ENCODE results near the gene C10orf90. TPM values are rescaled to one million over a fixed set of nuclear protein-coding genes. Genes with fewer than 3 reads are reported as not detected.

The C10orf90 gene
- total RNA-seq, 1 experiment from 2014 or later, result 0.59 TPM

GRCh38 chr10:126458466-126458865 lies 212.0 kb downstream of the C10orf90 start:
- Histone ChIP-seq H4K20me1 (ENCODE audit: insufficient read depth) (no peaks in the 10 kb centered on the region), H3K36me3 (ENCODE audit: low read depth) (no peaks in the 10 kb centered on the region), H3F3A (ENCODE audit: insufficient read depth, low read depth) (peaks cover 21% of the 10 kb centered on the region; the same call in 1 of the 2 replicates), H2AFZ (no peak overlapping the region), H3K4me3 (no peak overlapping the region), H3K27me3 (ENCODE audit: insufficient read depth, low read depth) (no peaks in the 10 kb centered on the region), H3K4me2 (peak overlapping the region; percentile 38), H3K4me1 (replicated peaks; ENCODE audit: insufficient read depth) (peaks cover 32% of the 10 kb centered on the region), H3K79me2 (ENCODE audit: low read depth) (no peaks in the 10 kb centered on the region), H3K9me3 (ENCODE audit: insufficient read depth, low read depth) (no peaks in the 10 kb centered on the region), H3K9me2 (ENCODE audit: insufficient read depth) (no peaks in the 10 kb centered on the region), H3K27ac (peak overlapping the region; percentile 46)
- CTCF ChIA-PET, result interaction anchor here (0.6 kb wide), 1 partner anchor 11 kb away, joined by 3 read pairs; no protein-coding TSS in a partner anchor
- no TSS peak for BruUV-seq (replicated peaks)
- intact Hi-C loops (cut with micrococcal nuclease; ENCODE audit: unreplicated experiment), result no loop called here
- TF ChIP-seq CTCF (conservative IDR thresholded peaks at IDR 0.05) (no peak), EZH2 (IDR thresholded peaks at IDR 0.05; ENCODE audit: low read depth) (no peak)
- POLR2A ChIA-PET (ENCODE audit: unreplicated experiment), result interaction anchor here (0.6 to 0.8 kb wide), 2 partner anchors 70 to 97 kb away, joined by 3 to 13 read pairs; partner anchors contain the start of gene ADAM12
- peak; percentile 43 to 85 for DNase-seq

GRCh38 chr10:126456632-126457031 lies 213.9 kb downstream of the C10orf90 start:
- no peaks in the 10 kb centered on the region for H3K9me2 ChIP-seq (ENCODE audit: insufficient read depth)
- CTCF ChIA-PET, result no interaction called here
- no peak overlapping the region for H3K4me3 ChIP-seq
- peaks cover 21% of the 10 kb centered on the region; the same call in 1 of the 2 replicates for H3F3A ChIP-seq (ENCODE audit: insufficient read depth, low read depth)
- no peak for DNase-seq
- H3K9me3 ChIP-seq (ENCODE audit: insufficient read depth, low read depth), result no peaks in the 10 kb centered on the region
- H4K20me1 ChIP-seq (ENCODE audit: insufficient read depth), result no peaks in the 10 kb centered on the region
- peaks cover 32% of the 10 kb centered on the region for H3K4me1 ChIP-seq (replicated peaks; ENCODE audit: insufficient read depth)
- no peaks in the 10 kb centered on the region for H3K36me3 ChIP-seq (ENCODE audit: low read depth)
- H3K27me3 ChIP-seq (ENCODE audit: insufficient read depth, low read depth), result no peaks in the 10 kb centered on the region
- no peak overlapping the region for H3K4me2 ChIP-seq
- no peak overlapping the region for H2AFZ ChIP-seq
- POLR2A ChIA-PET (ENCODE audit: unreplicated experiment), result no interaction called here
- intact Hi-C loops (cut with micrococcal nuclease; ENCODE audit: unreplicated experiment), result no loop called here
- BruUV-seq (replicated peaks), result no TSS peak
- no peak overlapping the region for H3K27ac ChIP-seq
- TF ChIP-seq EZH2 (IDR thresholded peaks at IDR 0.05; ENCODE audit: low read depth) (no peak), CTCF (conservative IDR thresholded peaks at IDR 0.05) (no peak)
- no peaks in the 10 kb centered on the region for H3K79me2 ChIP-seq (ENCODE audit: low read depth)

GRCh38 chr10:126455766-126456405 lies 214.6 kb downstream of the C10orf90 start:
- Histone ChIP-seq H2AFZ (no peak overlapping the region), H3K9me2 (ENCODE audit: insufficient read depth) (no peaks in the 10 kb centered on the region), H3K27ac (no peak overlapping the region), H3K79me2 (ENCODE audit: low read depth) (no peaks in the 10 kb centered on the region), H4K20me1 (ENCODE audit: insufficient read depth) (no peaks in the 10 kb centered on the region), H3K4me3 (no peak overlapping the region), H3F3A (ENCODE audit: insufficient read depth, low read depth) (peaks cover 21% of the 10 kb centered on the region; the same call in 1 of the 2 replicates), H3K4me2 (no peak overlapping the region), H3K4me1 (replicated peaks; ENCODE audit: insufficient read depth) (peaks cover 32% of the 10 kb centered on the region), H3K36me3 (ENCODE audit: low read depth) (no peaks in the 10 kb centered on the region), H3K9me3 (ENCODE audit: insufficient read depth, low read depth) (no peaks in the 10 kb centered on the region), H3K27me3 (ENCODE audit: insufficient read depth, low read depth) (no peaks in the 10 kb centered on the region)
- no peak for DNase-seq
- no peak for TF ChIP-seq CTCF (conservative IDR thresholded peaks at IDR 0.05)
- no peak for TF ChIP-seq EZH2 (IDR thresholded peaks at IDR 0.05; ENCODE audit: low read depth)
- no TSS peak for BruUV-seq (replicated peaks)
- POLR2A ChIA-PET (ENCODE audit: unreplicated experiment), result no interaction called here
- intact Hi-C loops (cut with micrococcal nuclease; ENCODE audit: unreplicated experiment), result no loop called here
- CTCF ChIA-PET, result no interaction called here

Measured in PC-9 (cell line).